NCI-H1105 treated with DMSO at 0.1 percent for 48 hours (cell line): ENCODE measurements around the gene UHMK1.
"Not testable (repeated sequence)": the region's sequence is repeated elsewhere in the genome, so short reads cannot be mapped to it uniquely, and the experiment has no call there.

Source experiments
- DNase-seq: peaks from one replicate; lab custom pipeline; 2025; lab: John Stamatoyannopoulos, UW

The UHMK1 gene

DNA sequence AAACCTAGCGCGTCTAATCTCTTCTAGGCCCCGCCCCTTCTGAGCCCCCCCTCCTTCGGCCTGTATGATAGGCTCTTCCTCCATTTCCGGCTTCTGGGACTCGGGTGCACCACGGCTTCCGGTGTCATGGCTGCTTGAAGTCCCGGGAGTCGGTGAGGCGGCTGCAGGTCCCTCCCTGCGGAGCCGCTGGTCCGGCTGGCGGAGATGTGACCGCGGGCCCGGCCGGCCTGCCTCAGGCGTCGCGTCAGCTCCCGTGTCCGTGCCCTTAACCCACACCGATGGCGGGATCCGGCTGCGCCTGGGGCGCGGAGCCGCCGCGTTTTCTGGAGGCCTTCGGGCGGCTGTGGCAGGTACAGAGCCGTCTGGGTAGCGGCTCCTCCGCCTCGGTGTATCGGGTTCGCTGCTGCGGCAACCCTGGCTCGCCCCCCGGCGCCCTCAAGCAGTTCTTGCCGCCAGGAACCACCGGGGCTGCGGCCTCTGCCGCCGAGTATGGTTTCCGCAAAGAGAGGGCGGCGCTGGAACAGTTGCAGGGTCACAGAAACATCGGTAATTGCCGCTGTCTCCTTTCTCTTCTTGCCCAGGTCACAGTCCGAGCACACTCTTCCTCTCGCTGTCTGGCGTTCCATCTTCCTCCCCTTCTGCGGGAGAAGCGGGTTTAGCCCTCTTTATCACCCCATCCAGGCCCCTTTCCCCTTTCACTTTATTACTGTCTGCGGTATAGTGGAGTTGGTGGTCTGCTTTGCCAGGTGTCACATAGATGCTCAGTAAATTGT is at the start of gene UHMK1:
Gene UHMK1 (plus strand): TSS at position 96 of the 773 bp plus-strand sequence. CDS start 183 bp downstream, at position 279.
- DNase-seq: peak; percentile 92

- DNase-seq: not testable (repeated sequence)
Measured at GRCh38 chr1:162454361-162454760, 43.3 kb upstream of the UHMK1 start.

GRCh38 chr1:162456323-162456722 is 41.3 kb upstream of the UHMK1 start:
- DNase-seq: no peak

GRCh38 chr1:162458236-162458635 is 39.4 kb upstream of the UHMK1 start:
- DNase-seq: no peak

- not testable (repeated sequence) for DNase-seq
Measured at GRCh38 chr1:162462425-162462824, 35.2 kb upstream of the UHMK1 start.

GRCh38 chr1:162463021-162463420 is 34.6 kb upstream of the UHMK1 start:
- no peak for DNase-seq

DNA sequence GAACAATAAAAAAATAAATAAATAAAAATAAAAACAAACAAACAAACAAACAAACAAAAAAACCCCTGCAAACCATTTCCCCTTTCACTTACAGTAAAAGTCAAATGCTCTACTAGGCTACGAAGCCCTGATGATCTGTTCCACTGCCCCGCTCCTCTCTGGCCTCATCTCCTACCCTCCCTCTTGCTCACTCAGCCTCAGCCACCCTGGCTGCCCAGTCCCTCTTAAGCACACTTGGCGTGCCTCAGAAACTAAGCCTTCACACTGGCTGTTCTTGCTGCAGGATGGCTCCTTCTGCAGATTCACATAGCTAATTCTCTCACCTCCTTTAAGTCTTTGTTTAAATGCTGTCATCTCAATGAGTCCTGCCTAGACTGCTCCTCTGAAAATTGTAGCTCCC is 30.8 kb upstream of the UHMK1 start:
- no peak for DNase-seq

- DNase-seq: no peak
Measured at GRCh38 chr1:162470216-162470615, 27.4 kb upstream of the UHMK1 start.

GRCh38 chr1:162471290-162471853 is 26.2 kb upstream of the UHMK1 start:
- no peak for DNase-seq

DNA sequence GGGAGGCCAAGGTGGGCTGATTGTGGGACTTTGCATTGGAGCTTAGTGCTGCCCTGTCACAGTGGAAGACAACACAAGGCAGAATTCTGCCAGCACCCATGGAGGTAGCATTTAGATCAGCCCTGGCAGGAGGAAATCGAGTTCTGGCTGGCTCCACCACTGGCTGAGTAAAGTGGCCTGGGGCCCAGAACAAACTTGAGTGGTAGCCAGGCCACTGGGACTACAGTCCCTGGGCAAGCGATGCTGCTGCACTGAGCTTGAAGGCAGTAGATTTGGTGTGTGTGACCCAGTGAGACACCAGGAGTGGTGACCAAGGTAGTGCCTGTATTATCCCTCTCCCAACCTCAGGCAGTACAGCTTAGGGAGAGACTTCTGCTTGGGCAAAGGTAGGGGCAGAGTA is 22.5 kb upstream of the UHMK1 start:
- DNase-seq: no peak

GRCh38 chr1:162475539-162476185 is 22.0 kb upstream of the UHMK1 start:
- no peak for DNase-seq

DNA sequence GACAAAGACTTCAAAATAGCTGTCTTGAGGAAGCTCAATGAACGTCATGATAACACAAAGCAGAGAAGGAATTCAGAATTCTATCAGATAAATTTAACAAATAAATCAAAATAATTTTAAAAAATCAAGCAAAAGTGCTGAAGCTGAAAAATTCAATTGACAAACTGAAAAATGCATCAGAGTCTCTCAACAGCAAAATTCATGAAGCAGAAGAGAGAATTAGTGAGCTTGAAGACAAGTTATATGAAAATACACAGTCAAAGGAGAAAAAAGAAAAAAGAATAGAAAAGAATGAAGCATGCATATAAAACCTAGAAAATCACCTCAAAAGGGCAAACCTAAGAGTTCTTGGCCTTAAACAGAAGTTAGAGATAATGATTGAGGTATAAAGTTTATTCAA is 21.0 kb upstream of the UHMK1 start:
- DNase-seq: no peak

DNA sequence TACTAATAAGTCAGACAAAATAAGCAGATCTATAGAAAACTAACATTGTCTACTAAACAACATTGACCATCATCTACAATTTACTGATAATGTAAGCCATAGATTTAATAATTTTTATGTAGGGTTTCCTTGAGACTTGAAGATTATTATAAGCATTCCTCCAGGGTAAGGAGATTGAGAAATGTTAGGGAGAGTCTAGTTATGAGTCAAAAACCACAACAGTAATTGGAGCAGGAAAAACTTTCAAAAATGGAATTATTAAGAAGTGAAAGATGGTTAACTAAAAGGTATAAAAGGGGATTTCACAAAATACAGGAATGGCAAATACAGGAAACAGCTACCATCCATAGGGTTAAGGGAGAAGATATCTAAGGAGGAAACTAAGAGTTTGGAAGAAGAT is 12.4 kb upstream of the UHMK1 start:
- DNase-seq: no peak

- no peak for DNase-seq
Measured at GRCh38 chr1:162487241-162487640, 10.4 kb upstream of the UHMK1 start.

DNA sequence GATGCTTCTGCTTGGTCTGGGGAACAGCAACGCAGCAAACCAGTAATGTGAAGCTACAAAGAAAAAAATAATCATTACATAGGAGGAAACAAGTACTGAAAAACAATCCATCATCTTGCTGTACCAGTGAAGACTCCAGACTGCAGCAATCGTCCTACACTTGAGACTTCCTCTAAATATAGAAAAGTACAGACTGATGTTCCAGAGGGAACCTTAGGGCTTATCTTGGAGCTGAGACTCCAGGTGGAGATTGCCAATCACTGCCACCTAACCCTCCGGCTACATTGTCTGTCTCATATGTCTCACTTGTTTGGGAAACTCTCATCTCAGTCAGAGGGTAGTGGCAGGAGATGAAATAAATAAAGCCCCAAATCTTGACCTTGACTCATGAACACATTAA is 9.4 kb upstream of the UHMK1 start:
- no peak for DNase-seq

- not testable (repeated sequence) for DNase-seq
Measured at GRCh38 chr1:162495531-162496233, 1.9 kb upstream of the UHMK1 start.

- no peak for DNase-seq
Measured at GRCh38 chr1:162497104-162497722, 405 bp upstream of the UHMK1 start.

- no peak for DNase-seq
Measured at GRCh38 chr1:162498496-162498810, 835 bp downstream of the UHMK1 start.

DNA sequence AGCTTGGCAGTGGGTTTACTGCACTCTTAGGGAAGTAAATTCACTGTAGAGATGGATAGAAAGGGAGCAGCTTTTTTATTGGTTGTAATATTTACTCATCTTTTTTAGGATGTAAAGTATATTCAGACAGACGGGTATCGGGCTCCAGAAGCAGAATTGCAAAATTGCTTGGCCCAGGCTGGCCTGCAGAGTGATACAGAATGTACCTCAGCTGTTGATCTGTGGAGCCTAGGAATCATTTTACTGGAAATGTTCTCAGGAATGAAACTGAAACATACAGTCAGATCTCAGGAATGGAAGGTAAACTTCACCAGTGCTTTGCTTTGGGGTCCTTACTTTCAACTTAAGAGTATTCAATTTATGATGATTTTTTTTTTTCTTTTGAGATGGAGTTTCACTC is 3.2 kb downstream of the UHMK1 start:
- no peak for DNase-seq

GRCh38 chr1:162502077-162502476 is 4.5 kb downstream of the UHMK1 start:
- DNase-seq: no peak

- DNase-seq: no peak
Measured at GRCh38 chr1:162502928-162503327, 5.3 kb downstream of the UHMK1 start.

DNA sequence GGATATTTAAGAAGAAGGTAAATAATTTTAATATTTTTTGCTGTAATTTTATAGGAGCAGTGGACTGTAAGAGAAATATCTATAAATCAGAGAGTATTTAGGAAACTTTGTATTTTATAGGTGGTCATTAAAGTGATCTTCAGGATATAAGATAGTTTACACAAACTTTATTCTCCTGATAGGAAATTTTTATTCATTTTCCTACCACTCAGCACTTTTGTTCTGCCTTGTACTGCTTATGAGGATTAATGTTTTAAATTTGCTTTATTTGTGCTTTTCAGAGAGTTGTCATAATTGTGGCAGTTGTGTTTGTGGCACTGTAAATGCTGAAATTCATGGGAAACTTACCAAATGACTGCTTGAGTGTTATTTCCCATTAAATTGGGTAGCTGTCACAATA is 29.7 kb downstream of the UHMK1 start:
- no peak for DNase-seq
